Tibial artery (tissue), 4 donors: ENCODE results near the gene MYO15B.

Experiments
- DNase-seq, 2 donors: peaks; one replicate each; pipeline ENCODE4 v3.0.0-alpha.2; 2019
- H3K27ac ChIP-seq, 2 donors: fragments of 200-600 bp; sonication (generic) in 1 of 2; 1 replicate in 1 of 2; 2 replicates in 1 of 2; pipeline ENCODE4 v1.5.1; 2018 to 2019; ENCODE audit warnings: mild to moderate bottlenecking in 1 of 2
- H3K27me3 ChIP-seq, 2 donors: fragments of 200-600 bp; sonication (generic) in 1 of 2; one replicate each; pipeline versions ENCODE4 v1.5.1 to v1.6.0; 2016 to 2019
- H3K36me3 ChIP-seq, 3 donors: fragments of 200-600 bp; sonication (generic) in 2 of 3; one replicate each; pipeline ENCODE4 v1.5.1; 2016 to 2019; ENCODE audit warnings: mild to moderate bottlenecking in 2 of 3
- H3K4me1 ChIP-seq, 4 donors: fragments of 200-600 bp; sonication (generic) in 2 of 4; 1 replicate in 3 of 4; 2 replicates in 1 of 4; pipeline ENCODE4 v1.5.1; 2016 to 2019
- H3K4me3 ChIP-seq, 2 donors: fragments of 200-600 bp; sonication (generic) in 1 of 2; 1 replicate in 1 of 2; 2 replicates in 1 of 2; pipeline ENCODE4 v1.5.1; 2018 to 2019; ENCODE audit warnings: mild to moderate bottlenecking in 2 of 2
- H3K9me3 ChIP-seq, 3 donors: fragments of 200-600 bp; sonication (generic) in 1 of 3; one replicate each; pipeline ENCODE4 v1.5.1; 2016 to 2019
- intact Hi-C: fragments of 100-400 bp; cut with DNase I; formaldehyde crosslinking; loops from one replicate; pipeline ENCODE4 v1.15.0; 2023; ENCODE audit warnings: low total_unique reads
- TF ChIP-seq, protein P1 (sequence below), 2 experiments: fragments of 200-600 bp in 1 of 2; fragments of 450-650 bp in 1 of 2; IDR thresholded peaks; one replicate each; pipeline ENCODE4 v1.5.1; 2017 to 2019; ENCODE audit warnings: antibody characterized with exemption in 2 of 2, mild to moderate bottlenecking in 1 of 2, moderate library complexity in 1 of 2

Gene MYO15B

DNA sequence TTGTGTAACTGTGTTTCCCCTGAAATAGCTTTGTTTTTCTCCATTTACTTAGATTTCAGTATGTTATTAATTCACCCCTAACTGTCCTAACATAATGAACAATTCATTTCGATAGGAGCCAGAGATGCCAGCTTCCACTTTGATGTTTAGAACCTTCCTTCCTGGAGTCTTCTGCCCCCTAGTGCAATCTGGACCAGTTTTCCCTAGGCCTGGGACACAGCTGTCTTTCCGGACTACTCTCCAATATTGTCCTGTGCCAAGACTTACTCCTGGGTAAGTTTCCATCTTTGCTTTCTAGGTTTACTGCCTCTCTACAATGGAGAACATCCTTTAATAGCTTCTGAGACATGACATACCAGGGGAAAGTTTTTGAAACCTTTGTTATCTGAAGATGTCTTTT, 66.6 kb downstream of the MYO15B start:
- intact Hi-C loops, result no loop called here
- no peak overlapping the region for H3K27ac ChIP-seq
- peaks cover 25 to 88% (median 37%) of the 10 kb centered on the region in 3 donors for H3K36me3 ChIP-seq
- H3K9me3 ChIP-seq, result no peaks in the 10 kb centered on the region
- DNase-seq, result peak in 1 of 2 donors; percentile 11
- H3K4me3 ChIP-seq, result no peak overlapping the region
- TF ChIP-seq, protein P1, sequence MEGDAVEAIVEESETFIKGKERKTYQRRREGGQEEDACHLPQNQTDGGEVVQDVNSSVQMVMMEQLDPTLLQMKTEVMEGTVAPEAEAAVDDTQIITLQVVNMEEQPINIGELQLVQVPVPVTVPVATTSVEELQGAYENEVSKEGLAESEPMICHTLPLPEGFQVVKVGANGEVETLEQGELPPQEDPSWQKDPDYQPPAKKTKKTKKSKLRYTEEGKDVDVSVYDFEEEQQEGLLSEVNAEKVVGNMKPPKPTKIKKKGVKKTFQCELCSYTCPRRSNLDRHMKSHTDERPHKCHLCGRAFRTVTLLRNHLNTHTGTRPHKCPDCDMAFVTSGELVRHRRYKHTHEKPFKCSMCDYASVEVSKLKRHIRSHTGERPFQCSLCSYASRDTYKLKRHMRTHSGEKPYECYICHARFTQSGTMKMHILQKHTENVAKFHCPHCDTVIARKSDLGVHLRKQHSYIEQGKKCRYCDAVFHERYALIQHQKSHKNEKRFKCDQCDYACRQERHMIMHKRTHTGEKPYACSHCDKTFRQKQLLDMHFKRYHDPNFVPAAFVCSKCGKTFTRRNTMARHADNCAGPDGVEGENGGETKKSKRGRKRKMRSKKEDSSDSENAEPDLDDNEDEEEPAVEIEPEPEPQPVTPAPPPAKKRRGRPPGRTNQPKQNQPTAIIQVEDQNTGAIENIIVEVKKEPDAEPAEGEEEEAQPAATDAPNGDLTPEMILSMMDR (IDR thresholded peaks at IDR 0.05), result no peak
- no peaks in the 10 kb centered on the region for H3K27me3 ChIP-seq
- no peaks in the 10 kb centered on the region for H3K4me1 ChIP-seq

GRCh38 chr17:75658237-75658636, 70.6 kb downstream of the MYO15B start:
- DNase-seq, result no peak
- peaks cover 8 to 87% (median 35%) of the 10 kb centered on the region in 3 donors for H3K36me3 ChIP-seq
- intact Hi-C loops, result no loop called here
- no peaks in the 10 kb centered on the region for H3K27me3 ChIP-seq
- TF ChIP-seq, protein P1 (IDR thresholded peaks at IDR 0.05), result no peak
- no peak overlapping the region for H3K27ac ChIP-seq
- no peak overlapping the region for H3K4me3 ChIP-seq
- H3K9me3 ChIP-seq, result no peaks in the 10 kb centered on the region
- H3K4me1 ChIP-seq, result no peaks in the 10 kb centered on the region

- Histone ChIP-seq H3K27ac (no peak overlapping the region), H3K4me3 (no peak overlapping the region), H3K36me3 (peaks cover 8 to 72% (median 40%) of the 10 kb centered on the region in 3 donors), H3K9me3 (no peaks in the 10 kb centered on the region), H3K4me1 (peaks cover 0 to 13% (median 8%) of the 10 kb centered on the region in 4 donors), H3K27me3 (no peaks in the 10 kb centered on the region)
- TF ChIP-seq, protein P1 (IDR thresholded peaks at IDR 0.05), result no peak
- DNase-seq, result no peak
- intact Hi-C loops, result no loop called here
Observed at GRCh38 chr17:75661531-75661930, 73.9 kb downstream of the MYO15B start.

GRCh38 chr17:75662511-75662910, 74.9 kb downstream of the MYO15B start:
- TF ChIP-seq, protein P1 (IDR thresholded peaks at IDR 0.05), result no peak
- Histone ChIP-seq H3K36me3 (peaks cover 8 to 65% (median 34%) of the 10 kb centered on the region in 3 donors), H3K9me3 (no peaks in the 10 kb centered on the region), H3K27ac (no peak overlapping the region), H3K27me3 (no peaks in the 10 kb centered on the region), H3K4me3 (no peak overlapping the region), H3K4me1 (peaks cover 0 to 14% (median 9%) of the 10 kb centered on the region in 4 donors)
- no peak for DNase-seq
- intact Hi-C loops, result no loop called here

- TF ChIP-seq, protein P1 (IDR thresholded peaks at IDR 0.05), result no peak
- DNase-seq, result no peak
- Histone ChIP-seq H3K9me3 (no peaks in the 10 kb centered on the region), H3K27ac (no peak overlapping the region), H3K36me3 (peaks cover 12 to 54% (median 35%) of the 10 kb centered on the region in 3 donors), H3K27me3 (no peaks in the 10 kb centered on the region), H3K4me1 (peaks cover 0 to 25% (median 19%) of the 10 kb centered on the region in 4 donors), H3K4me3 (no peak overlapping the region)
- intact Hi-C loops, result no loop called here
Observed at GRCh38 chr17:75664099-75664549, 76.5 kb downstream of the MYO15B start.

- peak overlapping the region; percentile 88 to 96 for H3K4me3 ChIP-seq
- H3K36me3 ChIP-seq, result peaks cover 31 to 53% (median 42%) of the 10 kb centered on the region in 3 donors
- no peaks in the 10 kb centered on the region for H3K9me3 ChIP-seq
- TF ChIP-seq, protein P1 (IDR thresholded peaks at IDR 0.05), result no peak
- peaks cover 0 to 35% (median 19%) of the 10 kb centered on the region in 4 donors for H3K4me1 ChIP-seq
- no peaks in the 10 kb centered on the region for H3K27me3 ChIP-seq
- no peak overlapping the region for H3K27ac ChIP-seq
- no peak for DNase-seq
- intact Hi-C loops, result loop anchor here (5.0 kb wide), 1 partner anchor 34 kb away; the partner anchor contains the start of gene SMIM5
Observed at GRCh38 chr17:75665981-75666380, 78.4 kb downstream of the MYO15B start.
